Tibial nerve (tissue), 4 donors: Measurements from ENCODE around the gene NCAM1. TPM values are rescaled to one million over a fixed set of nuclear protein-coding genes. Genes with fewer than 3 reads are reported as not detected.

Experiments used
- DNase-seq, 2 donors: peaks; one replicate each; pipeline ENCODE4 v3.0.0-alpha.2; 2019; ENCODE audit warnings: low spot score in 2 of 2
- H3K27ac ChIP-seq, 4 donors: fragments of 200-600 bp; sonication (generic) in 3 of 4; one replicate each; pipeline ENCODE4 v1.5.1; 2017 to 2019; ENCODE audit warnings: mild to moderate bottlenecking in 1 of 4
- H3K27me3 ChIP-seq, 2 donors: fragments of 200-600 bp; sonication (generic) in 1 of 2; one replicate each; pipeline versions ENCODE4 v1.5.1 to v1.6.0; 2017 to 2019
- H3K36me3 ChIP-seq, 3 donors: fragments of 200-600 bp; sonication (generic); one replicate each; pipeline ENCODE4 v1.5.1; 2018 to 2019
- H3K4me1 ChIP-seq, 4 donors: fragments of 200-600 bp; sonication (generic) in 3 of 4; one replicate each; pipeline ENCODE4 v1.5.1; 2017 to 2019
- H3K4me3 ChIP-seq, 4 donors: fragments of 200-600 bp; sonication (generic) in 3 of 4; one replicate each; pipeline ENCODE4 v1.5.1; 2017 to 2019; ENCODE audit warnings: mild to moderate bottlenecking in 1 of 4, moderate library complexity in 1 of 4
- H3K9me3 ChIP-seq, 4 donors: fragments of 200-600 bp; sonication (generic) in 3 of 4; one replicate each; pipeline ENCODE4 v1.5.1; 2017 to 2019
- CTCF ChIP-seq, 5 experiments: fragments of 200-600 bp in 3 of 5; fragments of 450-650 bp in 2 of 5; sonication (generic) in 3 of 5; IDR thresholded peaks; one replicate each; pipeline ENCODE4 v1.5.1; 2016 to 2019; ENCODE audit warnings: antibody characterized with exemption in 5 of 5, mild to moderate bottlenecking in 3 of 5, moderate library complexity in 2 of 5
- EP300 ChIP-seq, 2 donors: sonication (generic); formaldehyde crosslinking; IDR thresholded peaks; one replicate each; pipeline ENCODE4 v1.6.1; 2017; ENCODE audit warnings: antibody characterized with exemption in 2 of 2, mild to moderate bottlenecking in 1 of 2
- POLR2A ChIP-seq, 2 donors: fragments of 450-650 bp; IDR thresholded peaks; one replicate each; pipeline ENCODE4 v1.6.1; 2017; ENCODE audit warnings: antibody characterized with exemption in 2 of 2, mild to moderate bottlenecking in 2 of 2, moderate library complexity in 2 of 2
- WGBS, 2 donors: methylation state at CpG; one replicate each; pipeline ENCODE4 v1.1.5; 2018; 5-methylcytosine and 5-hydroxymethylcytosine counted together
- total RNA-seq, 4 donors: library from RNA; depleted of rRNA; stranded (reverse); fragments of >200 nt; gene quantifications; one replicate each; pipeline ENCODE4 v1.1.0, GENCODE V29; 2016

NCAM1 gene
- total RNA-seq, 4 donors from 2014 or later, result 57.3 to 121 (median 76.1) TPM

- Histone ChIP-seq H3K36me3 (no peaks in the 10 kb centered on the region), H3K27me3 (no peaks in the 10 kb centered on the region), H3K27ac (no peak overlapping the region), H3K4me3 (no peak overlapping the region), H3K4me1 (peaks cover 0 to 56% (median 13%) of the 10 kb centered on the region in 4 donors), H3K9me3 (no peaks in the 10 kb centered on the region)
- no peak for TF ChIP-seq CTCF (IDR thresholded peaks at IDR 0.05)
- no peak for TF ChIP-seq POLR2A (IDR thresholded peaks at IDR 0.05)
- peak in 1 of 2 donors; percentile 13 for TF ChIP-seq EP300 (IDR thresholded peaks at IDR 0.05)
- DNase-seq, result no peak
Observed at GRCh38 chr11:113188371-113188834, 227.2 kb downstream of the NCAM1 start.

GRCh38 chr11:113189909-113190667, 228.9 kb downstream of the NCAM1 start:
- 79 to 82% methylated on average over 8 of the region's 8 CpGs for WGBS, 2 donors
- H3K9me3 ChIP-seq, result no peaks in the 10 kb centered on the region
- no peak for DNase-seq
- no peaks in the 10 kb centered on the region for H3K27me3 ChIP-seq
- TF ChIP-seq POLR2A (IDR thresholded peaks at IDR 0.05) (no peak), EP300 (IDR thresholded peaks at IDR 0.05) (no peak), CTCF (IDR thresholded peaks at IDR 0.05) (no peak)
- no peak overlapping the region for H3K4me3 ChIP-seq
- no peaks in the 10 kb centered on the region for H3K36me3 ChIP-seq
- H3K4me1 ChIP-seq, result peaks cover 0 to 67% (median 13%) of the 10 kb centered on the region in 4 donors
- peak overlapping the region in 1 of 4 donors; percentile 11 for H3K27ac ChIP-seq

GRCh38 chr11:113192121-113192925, 231.1 kb downstream of the NCAM1 start:
- WGBS, 2 donors, result 53% methylated on average over 8 of the region's 8 CpGs
- Histone ChIP-seq H3K9me3 (no peaks in the 10 kb centered on the region), H3K36me3 (no peaks in the 10 kb centered on the region), H3K4me1 (peaks cover 0 to 61% (median 13%) of the 10 kb centered on the region in 4 donors), H3K4me3 (no peak overlapping the region), H3K27ac (peak overlapping the region in 1 of 4 donors; percentile 8), H3K27me3 (no peaks in the 10 kb centered on the region)
- TF ChIP-seq POLR2A (IDR thresholded peaks at IDR 0.05), result no peak
- no peak for TF ChIP-seq EP300 (IDR thresholded peaks at IDR 0.05)
- TF ChIP-seq CTCF (IDR thresholded peaks at IDR 0.05), result no peak
- no peak for DNase-seq

GRCh38 chr11:113193016-113193415, 231.8 kb downstream of the NCAM1 start:
- Histone ChIP-seq H3K4me3 (no peak overlapping the region), H3K36me3 (no peaks in the 10 kb centered on the region), H3K27ac (peak overlapping the region in 2 of 4 donors; percentile 8 to 34), H3K27me3 (no peaks in the 10 kb centered on the region), H3K9me3 (no peaks in the 10 kb centered on the region), H3K4me1 (peaks cover 0 to 55% (median 11%) of the 10 kb centered on the region in 4 donors)
- 57 to 68% methylated on average over 7 of the region's 7 CpGs for WGBS, 2 donors
- DNase-seq, result peak in 1 of 2 donors; percentile 25
- no peak for TF ChIP-seq POLR2A (IDR thresholded peaks at IDR 0.05)
- TF ChIP-seq CTCF (IDR thresholded peaks at IDR 0.05), result no peak
- peak in 1 of 2 donors; percentile 22 for TF ChIP-seq EP300 (IDR thresholded peaks at IDR 0.05)
